ENCODE results near the gene FOSB. TPM values are rescaled to one million over a fixed set of nuclear protein-coding genes. Genes with fewer than 3 reads are reported as not detected.
A peak's percentile ranks its signal among the peaks of the same experiment; 100 is the strongest.

The FOSB gene
- total and polyA plus RNA-seq, 9 of the 15 experiments (the other 6 are each of a cell fraction or from before 2014, with no cell fraction given): 0.11 to 2.7 (median 0.73) TPM

DNA sequence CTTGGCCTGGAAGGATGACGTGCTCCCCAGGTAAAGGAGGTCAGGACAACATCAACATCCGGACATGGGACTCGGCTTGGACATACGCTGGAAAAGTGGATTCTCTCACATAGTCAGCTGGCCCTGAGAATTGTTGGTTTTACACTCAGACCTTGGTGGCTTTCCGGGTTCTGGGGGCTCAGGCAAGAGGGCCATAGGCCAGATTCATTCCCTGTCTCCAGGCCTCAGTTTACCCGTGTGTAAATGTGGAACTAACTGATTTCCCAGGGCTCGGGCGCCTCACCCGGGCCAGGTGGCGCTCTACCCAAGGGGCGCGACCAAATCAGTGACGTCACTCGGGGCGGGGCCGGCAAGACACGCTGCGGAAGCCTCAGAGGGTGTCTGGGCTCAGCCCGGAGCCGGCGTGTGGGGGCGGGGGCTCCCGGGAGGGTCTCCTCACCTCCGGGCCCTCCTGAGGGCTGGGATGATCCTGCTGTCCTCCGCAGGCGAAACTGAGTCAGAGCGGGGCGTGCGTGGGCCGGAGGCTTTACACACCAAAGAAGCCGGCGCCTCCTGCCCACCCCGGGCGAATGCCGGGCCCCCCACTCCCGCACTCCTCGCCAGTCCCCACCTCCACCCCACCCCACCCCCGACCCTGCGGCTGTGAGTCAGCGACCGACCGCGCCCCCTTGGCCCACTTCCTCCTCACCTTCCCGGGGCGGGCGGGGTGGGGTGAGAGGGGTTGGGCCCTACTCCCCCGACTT is 38.6 kb downstream of the FOSB start (continued):
- TF ChIP-seq, protein P1, sequence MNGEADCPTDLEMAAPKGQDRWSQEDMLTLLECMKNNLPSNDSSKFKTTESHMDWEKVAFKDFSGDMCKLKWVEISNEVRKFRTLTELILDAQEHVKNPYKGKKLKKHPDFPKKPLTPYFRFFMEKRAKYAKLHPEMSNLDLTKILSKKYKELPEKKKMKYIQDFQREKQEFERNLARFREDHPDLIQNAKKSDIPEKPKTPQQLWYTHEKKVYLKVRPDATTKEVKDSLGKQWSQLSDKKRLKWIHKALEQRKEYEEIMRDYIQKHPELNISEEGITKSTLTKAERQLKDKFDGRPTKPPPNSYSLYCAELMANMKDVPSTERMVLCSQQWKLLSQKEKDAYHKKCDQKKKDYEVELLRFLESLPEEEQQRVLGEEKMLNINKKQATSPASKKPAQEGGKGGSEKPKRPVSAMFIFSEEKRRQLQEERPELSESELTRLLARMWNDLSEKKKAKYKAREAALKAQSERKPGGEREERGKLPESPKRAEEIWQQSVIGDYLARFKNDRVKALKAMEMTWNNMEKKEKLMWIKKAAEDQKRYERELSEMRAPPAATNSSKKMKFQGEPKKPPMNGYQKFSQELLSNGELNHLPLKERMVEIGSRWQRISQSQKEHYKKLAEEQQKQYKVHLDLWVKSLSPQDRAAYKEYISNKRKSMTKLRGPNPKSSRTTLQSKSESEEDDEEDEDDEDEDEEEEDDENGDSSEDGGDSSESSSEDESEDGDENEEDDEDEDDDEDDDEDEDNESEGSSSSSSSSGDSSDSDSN (IDR thresholded peaks at IDR 0.05; ENCODE audit: borderline replicate concordance in 1 of 2, low read depth in 2 of 2, low read length in 2 of 2): no peak
- TF ChIP-seq, protein P2, sequence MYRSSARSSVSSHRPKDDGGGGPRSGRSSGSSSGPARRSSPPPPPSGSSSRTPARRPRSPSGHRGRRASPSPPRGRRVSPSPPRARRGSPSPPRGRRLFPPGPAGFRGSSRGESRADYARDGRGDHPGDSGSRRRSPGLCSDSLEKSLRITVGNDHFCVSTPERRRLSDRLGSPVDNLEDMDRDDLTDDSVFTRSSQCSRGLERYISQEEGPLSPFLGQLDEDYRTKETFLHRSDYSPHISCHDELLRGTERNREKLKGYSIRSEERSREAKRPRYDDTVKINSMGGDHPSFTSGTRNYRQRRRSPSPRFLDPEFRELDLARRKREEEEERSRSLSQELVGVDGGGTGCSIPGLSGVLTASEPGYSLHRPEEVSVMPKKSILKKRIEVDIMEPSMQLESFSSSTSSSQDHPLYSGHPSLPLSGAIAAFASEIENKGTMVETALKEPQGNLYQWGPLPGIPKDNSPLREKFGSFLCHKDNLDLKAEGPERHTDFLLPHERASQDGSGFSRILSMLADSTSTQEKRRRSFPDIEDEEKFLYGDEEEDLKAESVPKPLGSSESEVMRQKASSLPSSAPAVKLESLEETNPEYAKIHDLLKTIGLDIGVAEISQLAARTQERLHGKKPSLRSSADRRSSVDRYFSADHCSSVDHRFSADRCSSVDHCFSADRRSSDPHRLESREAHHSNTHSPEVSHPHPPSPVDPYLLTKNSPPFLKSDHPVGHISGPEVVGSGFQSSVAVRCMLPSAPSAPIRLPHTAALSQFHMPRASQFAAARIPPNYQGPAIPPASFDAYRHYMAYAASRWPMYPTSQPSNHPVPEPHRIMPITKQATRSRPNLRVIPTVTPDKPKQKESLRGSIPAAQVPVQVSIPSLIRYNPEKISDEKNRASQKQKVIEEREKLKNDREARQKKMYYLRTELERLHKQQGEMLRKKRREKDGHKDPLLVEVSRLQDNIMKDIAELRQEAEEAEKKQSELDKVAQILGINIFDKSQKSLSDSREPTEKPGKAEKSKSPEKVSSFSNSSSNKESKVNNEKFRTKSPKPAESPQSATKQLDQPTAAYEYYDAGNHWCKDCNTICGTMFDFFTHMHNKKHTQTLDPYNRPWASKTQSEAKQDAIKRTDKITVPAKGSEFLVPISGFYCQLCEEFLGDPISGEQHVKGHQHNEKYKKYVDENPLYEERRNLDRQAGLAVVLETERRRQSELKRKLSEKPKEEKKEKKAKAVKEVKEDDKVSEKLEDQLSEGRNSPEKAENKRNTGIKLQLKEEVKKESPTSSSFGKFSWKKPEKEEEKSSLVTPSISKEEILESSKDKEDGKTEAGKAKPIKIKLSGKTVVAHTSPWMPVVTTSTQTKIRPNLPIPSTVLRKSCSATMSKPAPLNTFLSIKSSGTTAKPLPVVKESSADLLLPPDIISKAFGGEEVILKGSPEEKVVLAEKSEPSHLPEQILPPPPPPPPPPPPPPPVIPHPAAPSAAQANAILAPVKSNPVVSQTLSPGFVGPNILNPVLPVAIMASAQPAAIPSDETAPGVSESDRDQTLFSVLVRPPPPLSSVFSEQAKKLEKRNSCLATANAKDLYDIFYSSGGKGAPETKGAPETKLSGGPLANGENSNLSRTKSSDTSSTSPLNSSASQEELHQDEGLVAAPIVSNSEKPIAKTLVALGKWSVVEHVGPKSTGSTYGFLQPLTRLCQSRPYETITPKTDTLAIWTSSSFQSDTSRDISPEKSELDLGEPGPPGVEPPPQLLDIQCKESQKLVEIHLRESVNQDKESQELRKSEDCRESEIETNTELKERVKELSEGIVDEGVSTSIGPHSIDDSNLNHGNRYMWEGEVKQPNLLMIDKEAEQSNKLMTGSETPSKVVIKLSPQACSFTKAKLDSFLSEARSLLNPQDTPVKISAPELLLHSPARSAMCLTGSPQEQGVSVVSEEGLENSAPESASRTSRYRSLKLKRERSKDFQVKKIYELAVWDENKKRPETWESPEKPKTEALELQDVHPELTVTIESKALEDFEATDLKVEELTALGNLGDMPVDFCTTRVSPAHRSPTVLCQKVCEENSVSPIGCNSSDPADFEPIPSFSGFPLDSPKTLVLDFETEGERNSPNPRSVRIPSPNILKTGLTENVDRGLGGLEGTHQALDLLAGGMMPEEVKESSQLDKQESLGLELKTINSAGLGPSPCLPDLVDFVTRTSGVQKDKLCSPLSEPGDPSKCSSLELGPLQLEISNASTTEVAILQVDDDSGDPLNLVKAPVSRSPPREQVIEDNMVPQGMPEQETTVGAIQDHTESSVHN (IDR thresholded peaks at IDR 0.05; ENCODE audit: borderline replicate concordance in 1 of 2, low read depth in 1 of 2): 0 out of 4 replicates have a peak, but pooled peaks of 1 of the 2 experiments have one; percentile 19
- no peak for TF ChIP-seq PHTF2 (CRISPR knock-in tag; IDR thresholded peaks at IDR 0.05)
- no peak for TF ChIP-seq RBM22 (IDR thresholded peaks at IDR 0.05; ENCODE audit: low read depth, low read length, poor library complexity, severe bottlenecking)
- no peak for TF ChIP-seq SMAD2 (IDR thresholded peaks at IDR 0.05; ENCODE audit: low read depth, low read length)
- no peak for TF ChIP-seq ZNF644 (tag; IDR thresholded peaks at IDR 0.05; ENCODE audit: low read depth)
- no peak for TF ChIP-seq ZNF79 (CRISPR knock-in tag; IDR thresholded peaks at IDR 0.05; ENCODE audit: low read depth)
- peak; percentile 71; the same call in 1 of the 2 replicates for TF ChIP-seq HDAC2 (IDR thresholded peaks at IDR 0.05)
- TF ChIP-seq U2AF1 (optimal IDR thresholded peaks at IDR 0.05; ENCODE audit: low read depth, low read length): no peak
- no peak for TF ChIP-seq BRF1 (IDR thresholded peaks at IDR 0.05; ENCODE audit: borderline replicate concordance, extremely low read depth, insufficient read length)
- TF ChIP-seq, protein P3, sequence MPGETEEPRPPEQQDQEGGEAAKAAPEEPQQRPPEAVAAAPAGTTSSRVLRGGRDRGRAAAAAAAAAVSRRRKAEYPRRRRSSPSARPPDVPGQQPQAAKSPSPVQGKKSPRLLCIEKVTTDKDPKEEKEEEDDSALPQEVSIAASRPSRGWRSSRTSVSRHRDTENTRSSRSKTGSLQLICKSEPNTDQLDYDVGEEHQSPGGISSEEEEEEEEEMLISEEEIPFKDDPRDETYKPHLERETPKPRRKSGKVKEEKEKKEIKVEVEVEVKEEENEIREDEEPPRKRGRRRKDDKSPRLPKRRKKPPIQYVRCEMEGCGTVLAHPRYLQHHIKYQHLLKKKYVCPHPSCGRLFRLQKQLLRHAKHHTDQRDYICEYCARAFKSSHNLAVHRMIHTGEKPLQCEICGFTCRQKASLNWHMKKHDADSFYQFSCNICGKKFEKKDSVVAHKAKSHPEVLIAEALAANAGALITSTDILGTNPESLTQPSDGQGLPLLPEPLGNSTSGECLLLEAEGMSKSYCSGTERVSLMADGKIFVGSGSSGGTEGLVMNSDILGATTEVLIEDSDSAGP (CRISPR knock-in tag; IDR thresholded peaks at IDR 0.05): no peak
